ENCODE results near the gene INSL3.

GRCh38 chr19:17841810-17842662 lies 20.7 kb upstream of the INSL3 start:
- no peak for TF ChIP-seq EZH2 (IDR thresholded peaks at IDR 0.05; ENCODE audit: borderline replicate concordance, low read depth, low read length, severe bottlenecking)
- no peak for TF ChIP-seq CTCF (IDR thresholded peaks at IDR 0.05; ENCODE audit: borderline replicate concordance, extremely low read depth, low read length, poor library complexity, severe bottlenecking)

All from DND-41 (cell line).